Mesodermal cell (in vitro differentiated cells): Measurements from ENCODE around the gene PPP1R2.

Experiments used
- H3K27ac ChIP-seq: 2 replicates; pipeline ENCODE4 v1.7.0; 2013; ENCODE audit warnings: mild to moderate bottlenecking, low read depth, low read length, moderate library complexity; ENCODE audit not compliant: severe bottlenecking
- H3K36me3 ChIP-seq: 2 replicates; pipeline ENCODE4 v1.7.1; 2013; ENCODE audit warnings: mild to moderate bottlenecking, low read length, moderate library complexity; ENCODE audit not compliant: control insufficient read depth, insufficient read depth
- H3K4me1 ChIP-seq: one replicate; pipeline ENCODE4 v1.7.1; 2013; ENCODE audit warnings: mild to moderate bottlenecking, low read length; ENCODE audit not compliant: insufficient read depth, control insufficient read depth, poor library complexity, severe bottlenecking
- H3K4me3 ChIP-seq: 2 replicates; pipeline ENCODE4 v1.7.0; 2013; ENCODE audit warnings: low read length, control low read depth, mild to moderate bottlenecking; ENCODE audit not compliant: insufficient read depth, poor library complexity, severe bottlenecking; ENCODE audit errors: extremely low read depth
- H3K9me3 ChIP-seq: 2 replicates; pipeline ENCODE4 v1.7.1; 2013; ENCODE audit warnings: mild to moderate bottlenecking, low read length, moderate library complexity; ENCODE audit not compliant: control insufficient read depth
- WGBS, 2 experiments: methylation state at CpG; one replicate each; pipeline ENCODE4 v1.1.5; 2013; ENCODE audit warnings: missing lambda C conversion rate in 2 of 2; ENCODE audit not compliant: insufficient coverage in 2 of 2; 5-methylcytosine and 5-hydroxymethylcytosine counted together

PPP1R2 gene

GRCh38 chr3:195540027-195540426 lies 3.1 kb downstream of the PPP1R2 start:
- no peaks in the 10 kb centered on the region for H3K9me3 ChIP-seq
- H3K4me1 ChIP-seq, result no peaks in the 10 kb centered on the region
- 87 to 91% methylated on average over 6 of the region's 8 CpGs for WGBS, 2 experiments
- H3K36me3 ChIP-seq, result peaks cover 4% of the 10 kb centered on the region
- H3K4me3 ChIP-seq, result no peak overlapping the region
- no peak overlapping the region for H3K27ac ChIP-seq

DNA sequence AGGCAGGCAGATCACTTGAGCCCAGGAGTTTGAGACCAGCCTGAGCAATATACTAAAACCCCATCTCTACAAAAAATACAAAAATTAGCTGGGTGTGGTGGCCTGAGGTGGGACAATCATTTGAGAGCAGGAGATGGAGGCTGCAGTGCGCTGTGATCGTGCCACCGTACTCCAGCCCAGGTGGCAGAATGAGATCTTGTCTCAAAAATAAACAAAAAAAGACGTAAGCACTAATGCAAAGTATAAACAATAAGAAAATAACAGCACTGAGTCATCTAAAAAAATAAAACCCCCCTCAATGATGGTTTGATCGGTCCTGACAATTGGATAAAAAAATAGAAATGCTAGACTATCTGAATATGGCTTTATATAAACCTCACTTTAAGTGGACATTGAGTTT lies 3.6 kb downstream of the PPP1R2 start:
- Histone ChIP-seq H3K4me3 (no peak overlapping the region), H3K4me1 (no peaks in the 10 kb centered on the region), H3K9me3 (no peaks in the 10 kb centered on the region), H3K27ac (no peak overlapping the region), H3K36me3 (peaks cover 4% of the 10 kb centered on the region)
- WGBS, 2 experiments, result no CpG with 5 or more reads among the region's 5 CpGs

- peaks cover 4% of the 10 kb centered on the region for H3K36me3 ChIP-seq
- WGBS, 2 experiments, result 90% methylated on average over 2 of the region's 2 CpGs; no CpG with 5 or more reads in 1 of the 2 experiments
- H3K27ac ChIP-seq, result no peak overlapping the region
- H3K9me3 ChIP-seq, result no peaks in the 10 kb centered on the region
- H3K4me1 ChIP-seq, result no peaks in the 10 kb centered on the region
- H3K4me3 ChIP-seq, result no peak overlapping the region
Observed at GRCh38 chr3:195537995-195538394, 5.1 kb downstream of the PPP1R2 start.

DNA sequence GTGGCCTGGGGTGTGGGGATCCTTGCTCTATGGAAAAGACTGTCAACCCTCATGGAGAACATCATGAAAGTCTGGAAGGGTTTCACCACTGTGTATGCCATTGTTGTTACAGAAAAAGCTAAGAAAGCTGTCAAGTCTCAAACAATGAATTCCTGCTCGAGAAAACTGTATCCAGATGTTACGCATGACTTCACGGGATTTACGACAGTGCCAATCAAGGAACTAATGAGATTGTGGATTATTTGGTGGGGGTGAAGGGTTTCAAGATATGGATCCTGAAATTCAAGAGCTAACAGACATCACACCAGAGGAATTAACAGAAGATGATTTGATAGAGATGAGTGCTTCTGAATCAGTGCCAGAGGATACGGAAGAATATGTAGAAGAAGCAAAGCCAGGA lies 7.8 kb downstream of the PPP1R2 start:
- no peaks in the 10 kb centered on the region for H3K4me1 ChIP-seq
- H3K27ac ChIP-seq, result no peak overlapping the region
- 95 to 96% methylated on average over 4 to 5 of the region's 5 CpGs for WGBS, 2 experiments
- no peaks in the 10 kb centered on the region for H3K9me3 ChIP-seq
- no peak overlapping the region for H3K4me3 ChIP-seq
- H3K36me3 ChIP-seq, result peaks cover 4% of the 10 kb centered on the region

DNA sequence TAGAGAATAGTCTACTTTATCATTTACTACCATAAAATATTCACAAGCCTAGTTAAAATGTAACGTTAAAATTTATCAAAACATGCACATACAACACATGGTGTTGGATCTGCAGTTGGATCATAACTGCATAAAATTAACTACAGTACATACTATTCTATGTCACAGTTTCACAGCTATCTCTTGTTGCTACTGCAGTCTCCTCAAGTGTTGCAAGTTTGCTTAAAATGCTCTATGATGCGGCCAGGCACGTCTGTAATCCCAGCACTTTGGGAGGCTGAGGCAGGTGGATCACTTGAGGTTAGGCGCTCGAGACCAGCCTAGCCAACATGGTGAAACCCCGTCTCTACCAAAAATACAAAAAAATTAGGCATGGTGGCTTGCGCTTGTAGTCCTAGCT lies 10.3 kb downstream of the PPP1R2 start:
- Histone ChIP-seq H3K27ac (no peak overlapping the region), H3K9me3 (no peaks in the 10 kb centered on the region), H3K4me3 (no peak overlapping the region), H3K36me3 (no peaks in the 10 kb centered on the region), H3K4me1 (no peaks in the 10 kb centered on the region)
- 86 to 96% methylated on average over 5 to 6 of the region's 7 CpGs for WGBS, 2 experiments

- Histone ChIP-seq H3K27ac (no peak overlapping the region), H3K4me1 (no peaks in the 10 kb centered on the region), H3K4me3 (no peak overlapping the region), H3K9me3 (no peaks in the 10 kb centered on the region), H3K36me3 (no peaks in the 10 kb centered on the region)
- WGBS, 2 experiments, result 100% methylated on average over 1 of the region's 3 CpGs; no CpG with 5 or more reads in 1 of the 2 experiments
Observed at GRCh38 chr3:195532345-195532744, 10.8 kb downstream of the PPP1R2 start.

GRCh38 chr3:195531683-195532082 lies 11.4 kb downstream of the PPP1R2 start:
- no peaks in the 10 kb centered on the region for H3K4me1 ChIP-seq
- no peak overlapping the region for H3K27ac ChIP-seq
- H3K4me3 ChIP-seq, result no peak overlapping the region
- 91 to 97% methylated on average over 2 to 3 of the region's 5 CpGs for WGBS, 2 experiments
- no peaks in the 10 kb centered on the region for H3K36me3 ChIP-seq
- no peaks in the 10 kb centered on the region for H3K9me3 ChIP-seq

- H3K4me3 ChIP-seq, result no peak overlapping the region
- 93 to 95% methylated on average over 4 of the region's 4 CpGs for WGBS, 2 experiments
- peaks cover 20% of the 10 kb centered on the region for H3K36me3 ChIP-seq
- no peaks in the 10 kb centered on the region for H3K4me1 ChIP-seq
- H3K27ac ChIP-seq, result no peak overlapping the region
- no peaks in the 10 kb centered on the region for H3K9me3 ChIP-seq
Observed at GRCh38 chr3:195526492-195526891, 16.6 kb downstream of the PPP1R2 start.

- no peaks in the 10 kb centered on the region for H3K9me3 ChIP-seq
- 88 to 95% methylated on average over 8 to 10 of the region's 14 CpGs for WGBS, 2 experiments
Observed at GRCh38 chr3:195524171-195524896, 18.8 kb downstream of the PPP1R2 start.

GRCh38 chr3:195522254-195523023 lies 20.7 kb downstream of the PPP1R2 start:
- no peak overlapping the region for H3K27ac ChIP-seq
- WGBS, 2 experiments, result 100% methylated on average over 1 of the region's 6 CpGs; no CpG with 5 or more reads in 1 of the 2 experiments

More at GRCh38 chr3:195524171-195524896, 18.8 kb downstream of the PPP1R2 start:
- Histone ChIP-seq H3K4me3 (no peak overlapping the region), H3K27ac (no peak overlapping the region), H3K4me1 (no peaks in the 10 kb centered on the region), H3K36me3 (peaks cover 21% of the 10 kb centered on the region)

DNA sequence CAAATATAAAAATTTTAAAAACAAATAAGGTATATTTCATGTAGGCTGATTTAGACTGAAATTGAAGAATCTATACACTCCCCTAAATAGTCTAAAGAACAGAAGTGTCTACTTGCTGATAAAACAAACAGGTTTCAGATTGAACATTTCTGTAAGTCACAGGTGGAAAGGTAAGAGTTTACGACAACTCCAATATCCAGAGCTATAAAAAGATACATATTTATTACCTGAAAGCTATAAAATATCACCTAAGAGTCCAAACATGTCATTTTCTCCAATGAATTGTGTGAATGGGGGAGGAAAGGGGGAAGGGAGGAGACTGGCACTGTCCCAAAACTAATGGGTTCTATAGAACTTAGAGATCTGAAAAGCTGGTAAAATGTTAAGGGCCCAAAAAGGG lies 26.1 kb downstream of the PPP1R2 start:
- no CpG with 5 or more reads among the region's 1 CpG for WGBS, 2 experiments

More at GRCh38 chr3:195522254-195523023, 20.7 kb downstream of the PPP1R2 start:
- peaks cover 31% of the 10 kb centered on the region for H3K36me3 ChIP-seq
- H3K4me3 ChIP-seq, result no peak overlapping the region
- H3K4me1 ChIP-seq, result no peaks in the 10 kb centered on the region
- H3K9me3 ChIP-seq, result no peaks in the 10 kb centered on the region

More for the DNA sequence above, 26.1 kb downstream of the PPP1R2 start:
- no peak overlapping the region for H3K4me3 ChIP-seq
- no peaks in the 10 kb centered on the region for H3K4me1 ChIP-seq
- no peaks in the 10 kb centered on the region for H3K9me3 ChIP-seq
- H3K36me3 ChIP-seq, result peaks cover 13% of the 10 kb centered on the region
- H3K27ac ChIP-seq, result no peak overlapping the region
